ENCODE data around the gene SLC30A5. TPM values are rescaled to one million over a fixed set of nuclear protein-coding genes. Genes with fewer than 3 reads are reported as not detected.

SLC30A5 gene
- total and polyA plus RNA-seq, 9 of the 15 experiments (the other 6 are each of a cell fraction or from before 2014, with no cell fraction given) = 22.9 to 86.8 (median 62.5) TPM

- TF ChIP-seq, protein P1, sequence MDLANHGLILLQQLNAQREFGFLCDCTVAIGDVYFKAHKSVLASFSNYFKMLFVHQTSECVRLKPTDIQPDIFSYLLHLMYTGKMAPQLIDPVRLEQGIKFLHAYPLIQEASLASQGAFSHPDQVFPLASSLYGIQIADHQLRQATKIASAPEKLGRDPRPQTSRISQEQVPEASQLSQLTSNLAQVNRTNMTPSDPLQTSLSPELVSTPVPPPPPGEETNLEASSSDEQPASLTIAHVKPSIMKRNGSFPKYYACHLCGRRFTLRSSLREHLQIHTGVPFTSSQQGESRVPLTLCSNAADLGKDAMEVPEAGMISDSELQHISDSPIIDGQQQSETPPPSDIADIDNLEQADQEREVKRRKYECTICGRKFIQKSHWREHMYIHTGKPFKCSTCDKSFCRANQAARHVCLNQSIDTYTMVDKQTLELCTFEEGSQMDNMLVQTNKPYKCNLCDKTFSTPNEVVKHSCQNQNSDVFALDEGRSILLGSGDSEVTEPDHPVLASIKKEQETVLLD (IDR thresholded peaks at IDR 0.05) = peak; percentile 59; the same call in 1 of the 2 replicates
- TF ChIP-seq FIP1L1 (IDR thresholded peaks at IDR 0.05; ENCODE audit: low read depth, low read length, poor library complexity, severe bottlenecking) (no peak), DDX20 (tag; IDR thresholded peaks at IDR 0.05; ENCODE audit: low read depth) (peak; percentile 41), CBFA2T3 (IDR thresholded peaks at IDR 0.05) (peak; percentile 33; the same call in 1 of the 2 replicates), SMARCA4 (IDR thresholded peaks at IDR 0.05) (peak; percentile 77), TRIM28 (IDR thresholded peaks at IDR 0.05) (0 out of 2 replicates have a peak, but pooled peaks have one; percentile 26), HOXB6 (CRISPR knock-in tag; IDR thresholded peaks at IDR 0.05; ENCODE audit: borderline replicate concordance) (no peak), MAFG (tag; conservative IDR thresholded peaks at IDR 0.05) (peak; percentile 100), ZBED1 (IDR thresholded peaks at IDR 0.05) (no peak), TBL1XR1 (IDR thresholded peaks at IDR 0.05; ENCODE audit: low read length in 2 of 2) (no peak), TRIM24 (IDR thresholded peaks at IDR 0.05) (peak; percentile 30 to 57; a peak in 2 of 4 replicates), SOX6 (IDR thresholded peaks at IDR 0.05) (peak; percentile 24; the same call in 1 of the 2 replicates), EP400 (IDR thresholded peaks at IDR 0.05) (peak; percentile 49; the same call in 1 of the 2 replicates), HIVEP1 (CRISPR knock-in tag; IDR thresholded peaks at IDR 0.05) (0 out of 2 replicates have a peak, but pooled peaks have one; percentile 18), EP300 (IDR thresholded peaks at IDR 0.05; ENCODE audit: low read length) (peak; percentile 66), ATF7 (IDR thresholded peaks at IDR 0.05) (0 out of 2 replicates have a peak, but pooled peaks have one; percentile 17)
- TF ChIP-seq, protein P2, sequence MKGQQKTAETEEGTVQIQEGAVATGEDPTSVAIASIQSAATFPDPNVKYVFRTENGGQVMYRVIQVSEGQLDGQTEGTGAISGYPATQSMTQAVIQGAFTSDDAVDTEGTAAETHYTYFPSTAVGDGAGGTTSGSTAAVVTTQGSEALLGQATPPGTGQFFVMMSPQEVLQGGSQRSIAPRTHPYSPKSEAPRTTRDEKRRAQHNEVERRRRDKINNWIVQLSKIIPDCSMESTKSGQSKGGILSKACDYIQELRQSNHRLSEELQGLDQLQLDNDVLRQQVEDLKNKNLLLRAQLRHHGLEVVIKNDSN (CRISPR knock-in tag; IDR thresholded peaks at IDR 0.05) = no peak
- TF ChIP-seq, protein P3, sequence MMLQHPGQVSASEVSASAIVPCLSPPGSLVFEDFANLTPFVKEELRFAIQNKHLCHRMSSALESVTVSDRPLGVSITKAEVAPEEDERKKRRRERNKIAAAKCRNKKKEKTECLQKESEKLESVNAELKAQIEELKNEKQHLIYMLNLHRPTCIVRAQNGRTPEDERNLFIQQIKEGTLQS (IDR thresholded peaks at IDR 0.05) = 0 out of 2 replicates have a peak, but pooled peaks have one; percentile 27
- TF ChIP-seq, protein P3 (CRISPR knock-in tag; conservative IDR thresholded peaks at IDR 0.05) = no peak
- TF ChIP-seq, protein P4, sequence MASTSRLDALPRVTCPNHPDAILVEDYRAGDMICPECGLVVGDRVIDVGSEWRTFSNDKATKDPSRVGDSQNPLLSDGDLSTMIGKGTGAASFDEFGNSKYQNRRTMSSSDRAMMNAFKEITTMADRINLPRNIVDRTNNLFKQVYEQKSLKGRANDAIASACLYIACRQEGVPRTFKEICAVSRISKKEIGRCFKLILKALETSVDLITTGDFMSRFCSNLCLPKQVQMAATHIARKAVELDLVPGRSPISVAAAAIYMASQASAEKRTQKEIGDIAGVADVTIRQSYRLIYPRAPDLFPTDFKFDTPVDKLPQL (IDR thresholded peaks at IDR 0.05; ENCODE audit: extremely low read depth, insufficient read length) = no peak
Measured at GRCh38 chr5:69046375-69046957, 47.3 kb upstream of the SLC30A5 start (continued).
